Stimulated activated CD4-positive, alpha-beta T cell treated with anti-CD3 and anti-CD28 coated beads, TNF-alpha, amount 100 ng/mL, for 4 hours (primary cell): Measurements from ENCODE around the gene GRK2.
"Not testable (repeated sequence)": the region's sequence is repeated elsewhere in the genome, so short reads cannot be mapped to it uniquely, and the experiment has no call there.

Source experiments
- DNase-seq, 3 experiments: peaks; one replicate each; pipeline ENCODE4 v3.0.0-alpha.2; 2020; ENCODE audit warnings: low read depth in 3 of 3

The GRK2 gene

DNA sequence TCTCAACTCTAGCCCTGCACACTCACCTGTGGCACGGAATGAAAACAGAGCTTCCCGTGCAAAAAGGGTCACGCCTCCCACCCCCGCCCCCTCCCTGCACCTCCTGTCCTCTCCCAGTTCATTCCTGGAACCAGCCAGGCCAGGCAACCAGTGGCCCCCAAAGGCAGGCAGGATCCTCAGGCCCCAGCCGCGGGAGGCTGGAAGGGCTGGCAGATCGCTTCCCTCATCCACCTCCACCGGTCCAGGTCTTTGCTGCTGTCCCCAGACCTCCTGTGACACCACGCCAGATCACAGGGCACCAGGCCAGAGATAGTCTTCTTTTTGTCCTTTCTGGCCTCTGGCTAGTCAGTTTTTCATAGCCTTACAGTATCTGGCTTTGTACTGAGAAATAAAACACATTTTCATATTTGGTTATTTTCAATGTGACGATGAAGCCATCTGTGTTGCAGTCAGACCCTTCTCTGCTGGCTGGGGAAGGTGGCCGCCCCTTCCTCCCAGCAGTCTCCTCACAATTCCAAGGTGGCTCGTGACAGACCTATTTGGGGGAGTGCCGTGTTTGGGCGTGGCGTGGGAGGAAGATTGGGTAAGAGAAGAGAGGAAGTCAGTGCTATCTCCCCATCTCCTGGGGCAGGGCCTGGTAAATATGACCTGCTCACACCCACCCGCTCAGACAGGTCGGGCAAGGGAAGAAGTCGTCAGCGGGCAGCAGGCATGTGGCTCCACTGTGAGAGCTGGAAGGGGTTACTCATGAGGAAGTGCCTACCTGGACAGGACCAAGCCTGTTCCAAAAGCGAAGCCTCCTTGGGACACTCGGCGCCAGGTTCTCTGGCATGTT lies 46.1 kb downstream of the GRK2 start:
- no peak for DNase-seq

GRCh38 chr11:67313125-67313890 lies 47.0 kb downstream of the GRK2 start:
- DNase-seq, result no peak

GRCh38 chr11:67314218-67314617 lies 47.9 kb downstream of the GRK2 start:
- DNase-seq, result no peak

DNA sequence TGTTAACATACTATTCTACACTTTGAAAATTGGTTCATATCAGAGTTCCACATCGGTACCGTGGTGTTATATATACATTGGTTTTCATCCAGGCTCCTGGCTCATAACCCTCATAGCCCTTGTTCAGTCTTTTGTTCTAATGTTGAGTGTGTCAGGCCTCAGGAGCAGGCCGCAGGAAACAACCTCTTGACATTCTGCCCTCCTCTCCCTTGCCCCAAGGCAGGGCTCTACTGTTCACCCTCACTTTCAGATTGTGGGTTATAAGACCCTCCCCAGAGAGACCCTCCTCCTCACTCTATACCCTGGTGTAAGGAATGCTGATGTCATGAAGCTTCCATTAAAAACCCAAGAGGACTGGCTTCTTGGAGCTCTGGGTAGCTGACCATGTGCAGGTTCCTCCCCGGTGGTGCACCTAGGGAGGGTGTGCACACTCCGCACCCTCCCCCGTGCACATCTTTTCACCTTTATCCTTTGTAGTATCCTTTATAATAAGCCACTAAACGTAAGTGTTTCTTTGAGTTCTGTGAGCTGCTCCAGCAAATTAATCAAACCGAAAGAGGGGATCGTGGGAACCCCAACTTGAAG lies 49.1 kb downstream of the GRK2 start:
- DNase-seq, result no peak

- DNase-seq, result no peak
Measured at GRCh38 chr11:67316882-67317204, 50.6 kb downstream of the GRK2 start.

DNA sequence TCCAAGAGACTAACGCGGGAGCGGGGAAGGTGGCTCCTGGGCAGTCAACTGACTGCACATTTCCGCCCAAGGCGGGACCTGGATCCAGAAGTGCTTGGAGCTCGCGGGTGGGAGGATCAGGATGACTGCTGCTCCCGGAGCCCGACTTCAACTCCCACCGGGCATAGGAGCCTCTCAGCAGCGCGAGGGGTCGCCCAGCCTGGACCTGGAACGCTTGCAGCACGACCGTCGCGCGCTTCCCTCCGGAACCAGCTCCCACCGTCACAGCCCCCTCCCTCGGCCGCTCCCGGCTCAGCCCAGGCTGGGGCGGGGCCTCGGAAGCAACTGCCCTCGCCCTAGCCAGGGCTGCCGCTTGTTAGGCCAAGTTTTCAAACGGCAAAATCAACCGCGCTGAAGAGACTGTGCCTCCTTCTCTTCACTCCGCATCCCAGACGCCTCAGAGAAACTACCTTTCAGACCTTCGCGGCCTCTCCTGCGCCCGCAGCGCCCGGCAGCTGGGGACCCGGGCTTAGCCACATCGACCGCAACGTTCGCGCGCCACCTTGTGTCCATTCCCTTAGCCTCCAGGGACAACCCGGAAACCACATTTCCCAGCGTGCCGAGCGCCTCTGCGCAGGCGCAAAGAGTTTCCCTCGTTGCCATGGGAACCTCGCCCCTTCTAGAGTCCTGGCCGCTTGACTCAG lies 51.1 kb downstream of the GRK2 start:
- peak; percentile 97 to 99 (median 98) for DNase-seq

GRCh38 chr11:67317888-67318555 lies 51.7 kb downstream of the GRK2 start:
- no peak for DNase-seq

- not testable (repeated sequence) for DNase-seq
Measured at GRCh38 chr11:67318876-67319275, 52.6 kb downstream of the GRK2 start.

GRCh38 chr11:67320011-67320410 lies 53.7 kb downstream of the GRK2 start:
- no peak for DNase-seq

- DNase-seq, result no peak
Measured at GRCh38 chr11:67320691-67321090, 54.4 kb downstream of the GRK2 start.

GRCh38 chr11:67321313-67321871 lies 55.1 kb downstream of the GRK2 start:
- no peak for DNase-seq

DNA sequence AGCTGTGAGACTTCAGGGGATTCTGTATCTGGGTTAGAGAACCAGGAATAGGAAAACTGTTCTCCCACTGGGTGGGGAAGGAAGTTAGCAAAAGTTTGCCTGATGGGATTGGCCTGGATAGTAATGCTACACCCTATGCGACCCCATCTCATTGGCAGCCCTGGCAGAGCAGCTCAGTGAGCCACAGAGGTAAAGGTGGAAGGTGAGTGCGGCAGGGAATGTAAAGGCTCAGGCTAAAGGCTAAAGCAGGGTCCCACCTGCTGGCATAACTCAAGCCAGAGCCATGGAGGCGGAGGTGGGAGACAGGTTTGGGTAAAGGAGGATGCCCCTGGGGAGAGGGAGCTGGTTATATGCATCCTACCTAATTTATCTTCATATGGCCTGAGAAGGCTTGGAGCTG lies 55.8 kb downstream of the GRK2 start:
- DNase-seq, result no peak

GRCh38 chr11:67323526-67323925 lies 57.3 kb downstream of the GRK2 start:
- no peak for DNase-seq

DNA sequence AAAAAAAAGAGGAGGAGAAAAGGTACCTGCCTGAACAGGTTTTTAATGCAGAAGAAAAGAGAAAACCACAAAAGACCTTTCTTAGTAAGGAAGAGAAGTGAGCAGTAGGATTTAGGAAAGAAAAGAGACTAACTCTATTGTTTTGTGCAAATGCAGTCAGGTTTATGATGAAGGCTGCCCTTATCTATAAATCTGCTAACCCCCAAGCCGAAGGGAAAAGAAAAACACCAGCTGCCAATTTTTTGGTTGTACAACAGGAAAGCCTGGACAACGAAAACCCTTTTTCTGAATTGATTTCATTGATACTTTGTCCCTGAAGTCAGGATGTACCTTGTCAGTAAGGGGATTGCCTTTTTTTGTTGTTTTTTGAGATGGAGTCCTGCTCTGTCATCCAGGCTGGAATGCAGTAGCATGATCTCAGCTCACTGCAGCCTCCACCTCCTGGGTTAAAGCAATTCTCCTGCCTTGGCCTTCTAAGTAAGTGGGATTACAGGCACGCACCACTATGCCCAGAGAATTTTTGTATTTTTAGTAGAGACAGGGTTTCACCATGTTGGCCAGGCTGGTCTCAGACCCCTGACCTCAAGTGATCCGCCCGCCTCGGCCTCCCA lies 65.9 kb downstream of the GRK2 start:
- no peak for DNase-seq
